ENCODE data around the gene CBARP. TPM values are rescaled to one million over a fixed set of nuclear protein-coding genes. Genes with fewer than 3 reads are reported as not detected.

CBARP gene
- total and polyA plus RNA-seq, 2 of the 13 experiments (the other 11 are each of a cell fraction or from before 2014, with no cell fraction given): 1.2 to 1.4 TPM

DNA sequence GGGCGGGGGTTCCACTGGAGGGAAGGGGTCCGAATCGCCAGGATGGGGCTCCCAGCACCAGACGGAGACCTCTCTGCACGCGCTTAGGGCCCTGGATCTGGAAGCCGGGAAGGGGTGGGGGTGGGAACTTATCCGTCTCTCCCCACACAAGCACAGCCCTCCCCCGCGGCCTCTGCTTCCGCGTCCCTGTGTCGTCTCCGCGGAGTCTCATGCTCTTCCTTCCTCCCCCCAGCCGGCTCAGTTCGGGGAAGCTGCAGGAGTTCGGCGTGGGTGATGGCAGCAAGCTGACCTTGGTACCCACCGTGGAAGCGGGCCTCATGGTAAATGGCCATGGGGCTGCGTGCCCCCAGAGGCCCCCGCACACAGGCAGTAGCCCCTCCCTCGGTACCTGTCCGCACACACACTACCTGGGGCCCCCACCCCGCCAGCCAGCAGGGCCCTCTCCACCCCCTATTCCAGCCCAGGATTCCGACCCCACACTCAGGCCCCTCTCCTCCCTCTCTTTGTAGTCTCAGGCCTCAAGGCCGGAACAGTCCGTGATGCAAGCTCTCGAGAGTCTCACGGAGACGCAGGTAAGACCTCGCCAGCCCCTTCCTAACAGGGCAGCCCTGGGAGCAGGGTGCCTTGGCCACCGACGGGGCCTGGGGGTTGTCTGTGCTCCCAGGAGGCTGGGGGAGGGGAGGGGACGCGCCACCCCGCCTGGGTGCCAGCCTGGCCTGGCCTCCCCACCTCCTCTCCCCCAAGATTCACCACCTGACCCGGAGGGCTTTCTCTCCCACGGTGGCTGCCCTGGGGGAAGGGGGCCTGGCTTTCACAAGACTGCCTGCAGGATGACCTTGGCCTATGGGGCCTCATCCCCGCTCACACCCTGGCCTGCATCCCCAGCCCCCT, 13.8 kb upstream of the CBARP start (continued):
- TF ChIP-seq HNF4G (IDR thresholded peaks at IDR 0.05; ENCODE audit: borderline replicate concordance, low read depth, low read length) (peak; percentile 44; the same call in 1 of the 2 replicates), HNF4G (CRISPR knock-in tag; IDR thresholded peaks at IDR 0.05; ENCODE audit: borderline replicate concordance, low read depth) (no peak), PAX8 (CRISPR knock-in tag; IDR thresholded peaks at IDR 0.05; ENCODE audit: borderline replicate concordance) (no peak), MYC (CRISPR knock-in tag; IDR thresholded peaks at IDR 0.05; ENCODE audit: borderline replicate concordance) (peak; percentile 1), FOXA3 (CRISPR knock-in tag; IDR thresholded peaks at IDR 0.05) (no peak), ZNF7 (CRISPR knock-in tag; IDR thresholded peaks at IDR 0.05) (no peak), DR1 (CRISPR knock-in tag; IDR thresholded peaks at IDR 0.05) (no peak), TCF12 (IDR thresholded peaks at IDR 0.05) (no peak), TCF12 (CRISPR knock-in tag; IDR thresholded peaks at IDR 0.05) (no peak), ZNF883 (CRISPR knock-in tag; IDR thresholded peaks at IDR 0.05; ENCODE audit: not compliant biosample characterization) (no peak), ZNF234 (CRISPR knock-in tag; conservative IDR thresholded peaks at IDR 0.05) (no peak), ERF (CRISPR knock-in tag; IDR thresholded peaks at IDR 0.05) (no peak), POLR2AphosphoS5 (IDR thresholded peaks at IDR 0.05; ENCODE audit: low read depth, low read length) (peak; percentile 36; the same call in 1 of the 2 replicates), ZNF749 (CRISPR knock-in tag; IDR thresholded peaks at IDR 0.05; ENCODE audit: borderline replicate concordance) (no peak), FOXC1 (CRISPR knock-in tag; IDR thresholded peaks at IDR 0.05; ENCODE audit: borderline replicate concordance) (peak; percentile 19; the same call in 1 of the 2 replicates)
- TF ChIP-seq, protein P1, sequence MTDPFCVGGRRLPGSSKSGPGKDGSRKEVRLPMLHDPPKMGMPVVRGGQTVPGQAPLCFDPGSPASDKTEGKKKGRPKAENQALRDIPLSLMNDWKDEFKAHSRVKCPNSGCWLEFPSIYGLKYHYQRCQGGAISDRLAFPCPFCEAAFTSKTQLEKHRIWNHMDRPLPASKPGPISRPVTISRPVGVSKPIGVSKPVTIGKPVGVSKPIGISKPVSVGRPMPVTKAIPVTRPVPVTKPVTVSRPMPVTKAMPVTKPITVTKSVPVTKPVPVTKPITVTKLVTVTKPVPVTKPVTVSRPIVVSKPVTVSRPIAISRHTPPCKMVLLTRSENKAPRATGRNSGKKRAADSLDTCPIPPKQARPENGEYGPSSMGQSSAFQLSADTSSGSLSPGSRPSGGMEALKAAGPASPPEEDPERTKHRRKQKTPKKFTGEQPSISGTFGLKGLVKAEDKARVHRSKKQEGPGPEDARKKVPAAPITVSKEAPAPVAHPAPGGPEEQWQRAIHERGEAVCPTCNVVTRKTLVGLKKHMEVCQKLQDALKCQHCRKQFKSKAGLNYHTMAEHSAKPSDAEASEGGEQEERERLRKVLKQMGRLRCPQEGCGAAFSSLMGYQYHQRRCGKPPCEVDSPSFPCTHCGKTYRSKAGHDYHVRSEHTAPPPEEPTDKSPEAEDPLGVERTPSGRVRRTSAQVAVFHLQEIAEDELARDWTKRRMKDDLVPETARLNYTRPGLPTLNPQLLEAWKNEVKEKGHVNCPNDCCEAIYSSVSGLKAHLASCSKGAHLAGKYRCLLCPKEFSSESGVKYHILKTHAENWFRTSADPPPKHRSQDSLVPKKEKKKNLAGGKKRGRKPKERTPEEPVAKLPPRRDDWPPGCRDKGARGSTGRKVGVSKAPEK (CRISPR knock-in tag; IDR thresholded peaks at IDR 0.05; ENCODE audit: borderline replicate concordance): no peak
- TF ChIP-seq, protein P2, sequence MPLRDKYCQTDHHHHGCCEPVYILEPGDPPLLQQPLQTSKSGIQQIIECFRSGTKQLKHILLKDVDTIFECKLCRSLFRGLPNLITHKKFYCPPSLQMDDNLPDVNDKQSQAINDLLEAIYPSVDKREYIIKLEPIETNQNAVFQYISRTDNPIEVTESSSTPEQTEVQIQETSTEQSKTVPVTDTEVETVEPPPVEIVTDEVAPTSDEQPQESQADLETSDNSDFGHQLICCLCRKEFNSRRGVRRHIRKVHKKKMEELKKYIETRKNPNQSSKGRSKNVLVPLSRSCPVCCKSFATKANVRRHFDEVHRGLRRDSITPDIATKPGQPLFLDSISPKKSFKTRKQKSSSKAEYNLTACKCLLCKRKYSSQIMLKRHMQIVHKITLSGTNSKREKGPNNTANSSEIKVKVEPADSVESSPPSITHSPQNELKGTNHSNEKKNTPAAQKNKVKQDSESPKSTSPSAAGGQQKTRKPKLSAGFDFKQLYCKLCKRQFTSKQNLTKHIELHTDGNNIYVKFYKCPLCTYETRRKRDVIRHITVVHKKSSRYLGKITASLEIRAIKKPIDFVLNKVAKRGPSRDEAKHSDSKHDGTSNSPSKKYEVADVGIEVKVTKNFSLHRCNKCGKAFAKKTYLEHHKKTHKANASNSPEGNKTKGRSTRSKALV (CRISPR knock-in tag; IDR thresholded peaks at IDR 0.05): no peak
- TF ChIP-seq, protein P3, sequence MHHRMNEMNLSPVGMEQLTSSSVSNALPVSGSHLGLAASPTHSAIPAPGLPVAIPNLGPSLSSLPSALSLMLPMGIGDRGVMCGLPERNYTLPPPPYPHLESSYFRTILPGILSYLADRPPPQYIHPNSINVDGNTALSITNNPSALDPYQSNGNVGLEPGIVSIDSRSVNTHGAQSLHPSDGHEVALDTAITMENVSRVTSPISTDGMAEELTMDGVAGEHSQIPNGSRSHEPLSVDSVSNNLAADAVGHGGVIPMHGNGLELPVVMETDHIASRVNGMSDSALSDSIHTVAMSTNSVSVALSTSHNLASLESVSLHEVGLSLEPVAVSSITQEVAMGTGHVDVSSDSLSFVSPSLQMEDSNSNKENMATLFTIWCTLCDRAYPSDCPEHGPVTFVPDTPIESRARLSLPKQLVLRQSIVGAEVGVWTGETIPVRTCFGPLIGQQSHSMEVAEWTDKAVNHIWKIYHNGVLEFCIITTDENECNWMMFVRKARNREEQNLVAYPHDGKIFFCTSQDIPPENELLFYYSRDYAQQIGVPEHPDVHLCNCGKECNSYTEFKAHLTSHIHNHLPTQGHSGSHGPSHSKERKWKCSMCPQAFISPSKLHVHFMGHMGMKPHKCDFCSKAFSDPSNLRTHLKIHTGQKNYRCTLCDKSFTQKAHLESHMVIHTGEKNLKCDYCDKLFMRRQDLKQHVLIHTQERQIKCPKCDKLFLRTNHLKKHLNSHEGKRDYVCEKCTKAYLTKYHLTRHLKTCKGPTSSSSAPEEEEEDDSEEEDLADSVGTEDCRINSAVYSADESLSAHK (CRISPR knock-in tag; IDR thresholded peaks at IDR 0.05; ENCODE audit: borderline replicate concordance): no peak
- TF ChIP-seq, protein P4, sequence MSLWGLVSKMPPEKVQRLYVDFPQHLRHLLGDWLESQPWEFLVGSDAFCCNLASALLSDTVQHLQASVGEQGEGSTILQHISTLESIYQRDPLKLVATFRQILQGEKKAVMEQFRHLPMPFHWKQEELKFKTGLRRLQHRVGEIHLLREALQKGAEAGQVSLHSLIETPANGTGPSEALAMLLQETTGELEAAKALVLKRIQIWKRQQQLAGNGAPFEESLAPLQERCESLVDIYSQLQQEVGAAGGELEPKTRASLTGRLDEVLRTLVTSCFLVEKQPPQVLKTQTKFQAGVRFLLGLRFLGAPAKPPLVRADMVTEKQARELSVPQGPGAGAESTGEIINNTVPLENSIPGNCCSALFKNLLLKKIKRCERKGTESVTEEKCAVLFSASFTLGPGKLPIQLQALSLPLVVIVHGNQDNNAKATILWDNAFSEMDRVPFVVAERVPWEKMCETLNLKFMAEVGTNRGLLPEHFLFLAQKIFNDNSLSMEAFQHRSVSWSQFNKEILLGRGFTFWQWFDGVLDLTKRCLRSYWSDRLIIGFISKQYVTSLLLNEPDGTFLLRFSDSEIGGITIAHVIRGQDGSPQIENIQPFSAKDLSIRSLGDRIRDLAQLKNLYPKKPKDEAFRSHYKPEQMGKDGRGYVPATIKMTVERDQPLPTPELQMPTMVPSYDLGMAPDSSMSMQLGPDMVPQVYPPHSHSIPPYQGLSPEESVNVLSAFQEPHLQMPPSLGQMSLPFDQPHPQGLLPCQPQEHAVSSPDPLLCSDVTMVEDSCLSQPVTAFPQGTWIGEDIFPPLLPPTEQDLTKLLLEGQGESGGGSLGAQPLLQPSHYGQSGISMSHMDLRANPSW (CRISPR knock-in tag; IDR thresholded peaks at IDR 0.05; ENCODE audit: borderline replicate concordance): no peak
